Nephron progenitor cell (in vitro differentiated cells): ENCODE measurements around the gene PYGB.

Experiments used
- DNase-seq: peaks from one replicate; pipeline ENCODE4 v3.0.0; 2021
- H3K27ac Mint-ChIP-seq: 2 replicates; pipeline ENCODE4 v1.8.0; 2021; ENCODE audit warnings: mild to moderate bottlenecking, moderate library complexity, mixed read lengths
- H3K27me3 Mint-ChIP-seq: 2 replicates; pipeline ENCODE4 v1.8.0; 2021; ENCODE audit warnings: mild to moderate bottlenecking, low read depth, mixed read lengths; ENCODE audit not compliant: poor library complexity
- H3K36me3 Mint-ChIP-seq: 2 replicates; pipeline ENCODE4 v1.8.0; 2021; ENCODE audit warnings: low read depth, mixed read lengths
- H3K4me1 Mint-ChIP-seq: 2 replicates; pipeline ENCODE4 v1.8.0; 2021; ENCODE audit warnings: mixed read lengths
- H3K4me3 Mint-ChIP-seq: 2 replicates; pipeline ENCODE4 v1.8.0; 2021; ENCODE audit warnings: mild to moderate bottlenecking, moderate library complexity, mixed read lengths
- H3K9me3 Mint-ChIP-seq: 2 replicates; pipeline ENCODE4 v1.8.0; 2021; ENCODE audit warnings: mild to moderate bottlenecking, moderate library complexity, mixed read lengths
- CTCF ChIP-seq: fragments of 200-600 bp; sonication (generic); IDR thresholded peaks from 2 replicates; pipeline ENCODE4 v1.5.0; 2021; ENCODE audit warnings: antibody characterized with exemption

The PYGB gene

GRCh38 chr20:25224941-25225340, 22.9 kb upstream of the PYGB start:
- H3K9me3 Mint-ChIP-seq, result no peaks in the 10 kb centered on the region
- H3K4me1 Mint-ChIP-seq, result peaks cover 30% of the 10 kb centered on the region
- H3K27me3 Mint-ChIP-seq, result peaks cover 4% of the 10 kb centered on the region
- DNase-seq, result no peak
- no peak overlapping the region for H3K4me3 Mint-ChIP-seq
- TF ChIP-seq CTCF, result no peak
- no peak overlapping the region for H3K27ac Mint-ChIP-seq
- H3K36me3 Mint-ChIP-seq, result no peaks in the 10 kb centered on the region

GRCh38 chr20:25225642-25226432, 22.0 kb upstream of the PYGB start:
- peaks cover 30% of the 10 kb centered on the region for H3K4me1 Mint-ChIP-seq
- no peak for DNase-seq
- peaks cover 4% of the 10 kb centered on the region for H3K27me3 Mint-ChIP-seq
- no peak overlapping the region for H3K4me3 Mint-ChIP-seq
- no peaks in the 10 kb centered on the region for H3K9me3 Mint-ChIP-seq
- H3K27ac Mint-ChIP-seq, result peak overlapping the region; percentile 79
- no peak for TF ChIP-seq CTCF
- H3K36me3 Mint-ChIP-seq, result no peaks in the 10 kb centered on the region

- no peak for DNase-seq
- no peak overlapping the region for H3K4me3 Mint-ChIP-seq
- peaks cover 23% of the 10 kb centered on the region for H3K4me1 Mint-ChIP-seq
- no peaks in the 10 kb centered on the region for H3K9me3 Mint-ChIP-seq
- no peak for TF ChIP-seq CTCF
- H3K36me3 Mint-ChIP-seq, result no peaks in the 10 kb centered on the region
- no peak overlapping the region for H3K27ac Mint-ChIP-seq
- H3K27me3 Mint-ChIP-seq, result peaks cover 4% of the 10 kb centered on the region
These were observed 21.2 kb upstream of the PYGB start for GRCh38 chr20:25226433-25227316.

GRCh38 chr20:25227317-25227831, 20.5 kb upstream of the PYGB start:
- H3K27me3 Mint-ChIP-seq, result peaks cover 4% of the 10 kb centered on the region
- no peak for DNase-seq
- no peak overlapping the region for H3K4me3 Mint-ChIP-seq
- H3K4me1 Mint-ChIP-seq, result peaks cover 17% of the 10 kb centered on the region
- TF ChIP-seq CTCF, result no peak
- H3K9me3 Mint-ChIP-seq, result no peaks in the 10 kb centered on the region
- no peaks in the 10 kb centered on the region for H3K36me3 Mint-ChIP-seq
- no peak overlapping the region for H3K27ac Mint-ChIP-seq

GRCh38 chr20:25229486-25230165, 18.3 kb upstream of the PYGB start:
- Mint-ChIP-seq H3K9me3 (no peaks in the 10 kb centered on the region), H3K27ac (no peak overlapping the region), H3K4me3 (no peak overlapping the region), H3K36me3 (no peaks in the 10 kb centered on the region), H3K4me1 (peaks cover 19% of the 10 kb centered on the region), H3K27me3 (peaks cover 4% of the 10 kb centered on the region)
- no peak for DNase-seq
- TF ChIP-seq CTCF, result no peak
